ENCODE data around the gene PEPD.

DNA sequence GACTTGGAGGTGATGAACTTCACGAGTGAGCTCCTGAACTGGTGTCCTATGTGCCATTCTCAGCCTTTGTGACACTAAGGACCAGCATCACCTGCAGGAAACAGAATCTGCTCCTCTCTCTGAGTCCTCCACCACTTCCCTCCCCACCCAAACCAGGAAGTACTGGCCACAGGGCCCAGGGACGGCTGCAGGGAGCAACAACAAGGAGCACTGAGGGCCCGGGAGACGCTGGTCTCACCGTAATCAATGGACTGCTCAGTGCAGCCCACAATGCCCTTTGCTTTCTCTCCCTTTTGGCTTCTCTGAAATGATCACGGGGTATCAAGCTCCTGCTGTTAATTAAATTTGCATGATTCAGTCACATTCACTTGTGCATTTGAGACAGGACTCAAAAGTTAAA, 18.6 kb downstream of the PEPD start:
- TF ChIP-seq, protein P1, sequence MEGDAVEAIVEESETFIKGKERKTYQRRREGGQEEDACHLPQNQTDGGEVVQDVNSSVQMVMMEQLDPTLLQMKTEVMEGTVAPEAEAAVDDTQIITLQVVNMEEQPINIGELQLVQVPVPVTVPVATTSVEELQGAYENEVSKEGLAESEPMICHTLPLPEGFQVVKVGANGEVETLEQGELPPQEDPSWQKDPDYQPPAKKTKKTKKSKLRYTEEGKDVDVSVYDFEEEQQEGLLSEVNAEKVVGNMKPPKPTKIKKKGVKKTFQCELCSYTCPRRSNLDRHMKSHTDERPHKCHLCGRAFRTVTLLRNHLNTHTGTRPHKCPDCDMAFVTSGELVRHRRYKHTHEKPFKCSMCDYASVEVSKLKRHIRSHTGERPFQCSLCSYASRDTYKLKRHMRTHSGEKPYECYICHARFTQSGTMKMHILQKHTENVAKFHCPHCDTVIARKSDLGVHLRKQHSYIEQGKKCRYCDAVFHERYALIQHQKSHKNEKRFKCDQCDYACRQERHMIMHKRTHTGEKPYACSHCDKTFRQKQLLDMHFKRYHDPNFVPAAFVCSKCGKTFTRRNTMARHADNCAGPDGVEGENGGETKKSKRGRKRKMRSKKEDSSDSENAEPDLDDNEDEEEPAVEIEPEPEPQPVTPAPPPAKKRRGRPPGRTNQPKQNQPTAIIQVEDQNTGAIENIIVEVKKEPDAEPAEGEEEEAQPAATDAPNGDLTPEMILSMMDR (conservative IDR thresholded peaks at IDR 0.05 in 1 of 2, IDR thresholded peaks at IDR 0.05 in 1 of 2; ENCODE audit: extremely low read depth in 1 of 2, insufficient read depth in 1 of 2, low read depth in 1 of 2, low read length in 2 of 2): no peak
- TF ChIP-seq EZH2 (IDR thresholded peaks at IDR 0.05; ENCODE audit: borderline replicate concordance, low read length): no peak

Measured in mammary epithelial cell (primary cell).